COR-L47 (cell line): ENCODE results near the gene IQUB.
"Not testable (repeated sequence)": the region's sequence is repeated elsewhere in the genome, so short reads cannot be mapped to it uniquely, and the experiment has no call there.

ENCODE experiments used
- DNase-seq: peaks from one replicate; lab custom pipeline; 2025; lab: John Stamatoyannopoulos, UW

The IQUB gene

GRCh38 chr7:123534383-123535260 is at the start of gene IQUB:
Gene IQUB (minus strand): TSS chr7:123534595. CDS start chr7:123512340, 22,255 bp downstream.
- peak; percentile 82 for DNase-seq

GRCh38 chr7:123583821-123584220 is 49.4 kb upstream of the IQUB start:
- no peak for DNase-seq

GRCh38 chr7:123581162-123581459 is 46.7 kb upstream of the IQUB start:
- no peak for DNase-seq

- peak; percentile 58 for DNase-seq
These were observed 46.2 kb upstream of the IQUB start for GRCh38 chr7:123580406-123581161.

GRCh38 chr7:123579416-123579815 is 45.0 kb upstream of the IQUB start:
- DNase-seq: no peak

GRCh38 chr7:123573896-123574467 is 39.6 kb upstream of the IQUB start:
- DNase-seq: no peak

GRCh38 chr7:123573341-123573740 is 38.9 kb upstream of the IQUB start:
- no peak for DNase-seq

GRCh38 chr7:123571684-123572083 is 37.3 kb upstream of the IQUB start:
- DNase-seq: no peak

GRCh38 chr7:123571187-123571586 is 36.8 kb upstream of the IQUB start:
- no peak for DNase-seq

- peak; percentile 1 for DNase-seq
These were observed 36.2 kb upstream of the IQUB start for GRCh38 chr7:123570390-123571182.

GRCh38 chr7:123569352-123570010 is 35.1 kb upstream of the IQUB start:
- no peak for DNase-seq

GRCh38 chr7:123562121-123562520 is 27.7 kb upstream of the IQUB start:
- no peak for DNase-seq

GRCh38 chr7:123558289-123558874 is 24.0 kb upstream of the IQUB start:
- DNase-seq: no peak

GRCh38 chr7:123557398-123558288 is 23.2 kb upstream of the IQUB start, which contains the start of gene NDUFA5:
Gene NDUFA5 (minus strand): TSS chr7:123557818. CDS start chr7:123557795, 23 bp downstream.
- DNase-seq: peak; percentile 99

- no peak for DNase-seq
These were observed 22.6 kb upstream of the IQUB start for GRCh38 chr7:123557016-123557397.

- no peak for DNase-seq
These were observed 21.1 kb upstream of the IQUB start for GRCh38 chr7:123555484-123555883.

- DNase-seq: no peak
These were observed 18.8 kb upstream of the IQUB start for GRCh38 chr7:123553159-123553558.

- no peak for DNase-seq
These were observed 18.2 kb upstream of the IQUB start for GRCh38 chr7:123552641-123553040.

- DNase-seq: not testable (repeated sequence)
These were observed 17.7 kb upstream of the IQUB start for GRCh38 chr7:123552134-123552533.

- DNase-seq: no peak
These were observed 14.0 kb upstream of the IQUB start for GRCh38 chr7:123548406-123548805.
